ENCODE measurements around the gene STIMATE.

The STIMATE gene

DNA sequence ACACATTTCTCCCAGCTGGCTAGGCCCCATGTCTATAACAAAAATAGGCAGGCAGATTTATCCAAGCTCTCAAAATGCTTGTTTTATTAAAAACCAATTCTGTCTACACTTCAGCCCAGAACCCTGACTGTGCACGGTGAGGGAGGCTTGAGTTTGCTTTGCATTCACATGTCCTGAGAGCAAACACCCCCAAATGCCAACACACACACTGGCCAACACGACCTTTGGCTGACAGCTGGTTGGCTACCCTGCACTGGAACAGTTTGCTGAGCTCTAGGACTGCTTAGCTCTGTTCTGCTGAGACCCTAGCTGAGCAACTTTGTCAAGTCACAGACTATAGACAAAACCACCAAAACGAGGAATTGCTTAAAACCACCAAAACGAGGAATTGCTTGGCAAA lies 3.6 kb downstream of the STIMATE start:
- H3K27ac ChIP-seq (ENCODE audit: extremely low read depth, low read depth, low read length): no peak overlapping the region
- POLR2A ChIA-PET: no interaction called here
- peaks cover 0 to 45% of the 10 kb centered on the region in 2 experiments; a peak in 1 of 3 replicates for H3K36me3 ChIP-seq (ENCODE audit: control insufficient read depth in 2 of 2, insufficient read depth in 1 of 2, low read length in 2 of 2)
- CTCF ChIA-PET: no interaction called here
- no peaks in the 10 kb centered on the region for H3K4me1 ChIP-seq (ENCODE audit: control insufficient read depth, insufficient read depth, low read length)
- H3K4me3 ChIP-seq (ENCODE audit: low read depth, low read length): no peak overlapping the region
- H3K9me3 ChIP-seq (ENCODE audit: control insufficient read depth, insufficient read depth, low read depth, low read length): no peaks in the 10 kb centered on the region
- TF ChIP-seq YY1 (tag by site-specific recombination; IDR thresholded peaks at IDR 0.05): no peak

DNA sequence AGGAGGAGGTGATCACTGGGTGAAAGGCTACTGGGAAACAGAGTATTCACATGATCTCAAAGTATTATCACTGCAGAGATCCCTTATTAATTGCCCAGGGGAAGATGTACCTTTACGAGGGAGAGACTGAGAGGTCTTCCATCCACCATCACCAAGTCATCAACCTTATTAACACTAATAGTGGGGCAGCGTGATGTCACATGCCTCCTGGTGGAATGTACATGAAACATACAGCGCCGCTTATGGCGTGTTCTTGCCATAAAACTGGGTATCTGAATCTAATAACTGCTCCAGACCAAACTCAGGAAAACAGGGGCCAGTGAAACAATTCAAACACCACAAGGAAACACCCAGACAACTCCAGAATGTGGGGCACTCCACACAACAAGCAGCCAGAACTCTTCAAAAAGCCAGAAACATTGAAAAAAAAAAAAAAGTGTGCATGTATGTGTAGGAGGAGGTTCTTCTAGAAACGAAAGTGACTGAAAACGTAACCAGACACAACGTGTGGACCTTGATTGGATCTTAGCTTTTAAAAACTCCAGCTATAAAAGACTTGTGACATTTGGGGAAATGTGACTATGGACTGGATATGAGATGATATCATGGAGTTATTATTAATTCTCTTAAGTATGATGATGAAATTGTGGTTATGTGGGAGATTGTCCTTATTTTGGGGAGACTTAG lies 4.6 kb downstream of the STIMATE start:
- CTCF ChIA-PET: interaction anchor here (0.6 to 0.7 kb wide), 3 partner anchors 15 to 23 kb away, joined by 3 to 4 read pairs (median 4); no protein-coding TSS in a partner anchor
- TF ChIP-seq, protein P1, sequence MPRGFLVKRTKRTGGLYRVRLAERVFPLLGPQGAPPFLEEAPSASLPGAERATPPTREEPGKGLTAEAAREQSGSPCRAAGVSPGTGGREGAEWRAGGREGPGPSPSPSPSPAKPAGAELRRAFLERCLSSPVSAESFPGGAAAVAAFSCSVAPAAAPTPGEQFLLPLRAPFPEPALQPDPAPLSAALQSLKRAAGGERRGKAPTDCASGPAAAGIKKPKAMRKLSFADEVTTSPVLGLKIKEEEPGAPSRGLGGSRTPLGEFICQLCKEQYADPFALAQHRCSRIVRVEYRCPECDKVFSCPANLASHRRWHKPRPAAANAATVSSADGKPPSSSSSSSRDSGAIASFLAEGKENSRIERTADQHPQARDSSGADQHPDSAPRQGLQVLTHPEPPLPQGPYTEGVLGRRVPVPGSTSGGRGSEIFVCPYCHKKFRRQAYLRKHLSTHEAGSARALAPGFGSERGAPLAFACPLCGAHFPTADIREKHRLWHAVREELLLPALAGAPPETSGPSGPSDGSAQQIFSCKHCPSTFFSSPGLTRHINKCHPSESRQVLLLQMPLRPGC (tag by site-specific recombination; IDR thresholded peaks at IDR 0.05): no peak
- TF ChIP-seq, protein P2, sequence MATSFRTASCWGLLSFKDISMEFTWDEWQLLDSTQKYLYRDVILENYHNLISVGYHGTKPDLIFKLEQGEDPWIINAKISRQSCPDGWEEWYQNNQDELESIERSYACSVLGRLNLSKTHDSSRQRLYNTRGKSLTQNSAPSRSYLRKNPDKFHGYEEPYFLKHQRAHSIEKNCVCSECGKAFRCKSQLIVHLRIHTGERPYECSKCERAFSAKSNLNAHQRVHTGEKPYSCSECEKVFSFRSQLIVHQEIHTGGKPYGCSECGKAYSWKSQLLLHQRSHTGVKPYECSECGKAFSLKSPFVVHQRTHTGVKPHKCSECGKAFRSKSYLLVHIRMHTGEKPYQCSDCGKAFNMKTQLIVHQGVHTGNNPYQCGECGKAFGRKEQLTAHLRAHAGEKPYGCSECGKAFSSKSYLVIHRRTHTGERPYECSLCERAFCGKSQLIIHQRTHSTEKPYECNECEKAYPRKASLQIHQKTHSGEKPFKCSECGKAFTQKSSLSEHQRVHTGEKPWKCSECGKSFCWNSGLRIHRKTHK (tag by site-specific recombination; IDR thresholded peaks at IDR 0.05): no peak
- TF ChIP-seq ZNF184 (tag by site-specific recombination; IDR thresholded peaks at IDR 0.05) (no peak), TCF7L2 (IDR thresholded peaks at IDR 0.05; ENCODE audit: borderline replicate concordance, low read depth, low read length) (no peak), BCL11A (tag by site-specific recombination; IDR thresholded peaks at IDR 0.05; ENCODE audit: low read depth) (no peak), ZNF530 (tag by site-specific recombination; IDR thresholded peaks at IDR 0.05; ENCODE audit: low read depth) (no peak), PRDM1 (tag by site-specific recombination; IDR thresholded peaks at IDR 0.05) (no peak), ZFP41 (tag by site-specific recombination; IDR thresholded peaks at IDR 0.05; ENCODE audit: borderline replicate concordance) (no peak), ZNF24 (tag by site-specific recombination; IDR thresholded peaks at IDR 0.05) (no peak), ZNF354C (tag by site-specific recombination; IDR thresholded peaks at IDR 0.05; ENCODE audit: borderline replicate concordance, low read depth) (no peak), ZNF549 (tag by site-specific recombination; IDR thresholded peaks at IDR 0.05) (no peak), ZNF654 (tag by site-specific recombination; IDR thresholded peaks at IDR 0.05; ENCODE audit: low read depth) (no peak), TRIM28 (IDR thresholded peaks at IDR 0.05; ENCODE audit: borderline replicate concordance, low read length) (no peak), ZNF133 (tag by site-specific recombination; IDR thresholded peaks at IDR 0.05) (no peak)
- TF ChIP-seq, protein P3, sequence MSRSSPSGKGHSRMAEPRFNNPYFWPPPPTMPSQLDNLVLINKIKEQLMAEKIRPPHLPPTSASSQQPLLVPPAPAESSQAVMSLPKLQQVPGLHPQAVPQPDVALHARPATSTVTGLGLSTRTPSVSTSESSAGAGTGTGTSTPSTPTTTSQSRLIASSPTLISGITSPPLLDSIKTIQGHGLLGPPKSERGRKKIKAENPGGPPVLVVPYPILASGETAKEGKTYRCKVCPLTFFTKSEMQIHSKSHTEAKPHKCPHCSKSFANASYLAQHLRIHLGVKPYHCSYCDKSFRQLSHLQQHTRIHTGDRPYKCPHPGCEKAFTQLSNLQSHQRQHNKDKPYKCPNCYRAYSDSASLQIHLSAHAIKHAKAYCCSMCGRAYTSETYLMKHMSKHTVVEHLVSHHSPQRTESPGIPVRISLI (tag by site-specific recombination; IDR thresholded peaks at IDR 0.05): no peak
- H3K27ac ChIP-seq (ENCODE audit: extremely low read depth, low read depth, low read length): no peak overlapping the region
- no peaks in the 10 kb centered on the region for H3K9me3 ChIP-seq (ENCODE audit: control insufficient read depth, insufficient read depth, low read depth, low read length)
- POLR2A ChIA-PET: no interaction called here
- no peak overlapping the region for H3K4me3 ChIP-seq (ENCODE audit: low read depth, low read length)
- no peaks in the 10 kb centered on the region for H3K4me1 ChIP-seq (ENCODE audit: control insufficient read depth, insufficient read depth, low read length)
- H3K36me3 ChIP-seq (ENCODE audit: control insufficient read depth in 2 of 2, insufficient read depth in 1 of 2, low read length in 2 of 2): peaks cover 0 to 45% of the 10 kb centered on the region in 2 experiments; a peak in 1 of 3 replicates

DNA sequence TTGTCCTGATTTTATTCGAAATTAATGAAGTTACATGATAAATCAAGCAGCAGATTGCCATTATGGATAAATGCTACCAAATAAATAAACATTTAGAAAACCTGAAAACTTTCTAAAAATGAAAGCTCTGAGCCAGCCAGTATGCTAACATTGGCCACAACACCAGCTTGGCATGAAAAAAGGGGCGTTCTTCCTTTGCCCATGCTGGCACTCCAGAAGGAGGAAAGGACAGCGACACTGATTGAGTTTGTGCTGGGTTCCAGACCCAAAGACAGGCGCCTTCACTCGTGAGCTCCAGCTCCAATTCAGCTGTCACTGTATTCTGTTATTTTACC lies 5.1 kb downstream of the STIMATE start:
- POLR2A ChIA-PET: no interaction called here
- Histone ChIP-seq H3K4me3 (ENCODE audit: low read depth, low read length) (no peak overlapping the region), H3K9me3 (ENCODE audit: control insufficient read depth, insufficient read depth, low read depth, low read length) (no peaks in the 10 kb centered on the region), H3K36me3 (ENCODE audit: control insufficient read depth in 2 of 2, insufficient read depth in 1 of 2, low read length in 2 of 2) (peaks cover 0 to 46% of the 10 kb centered on the region in 2 experiments; a peak in 1 of 3 replicates), H3K27ac (ENCODE audit: extremely low read depth, low read depth, low read length) (no peak overlapping the region), H3K4me1 (ENCODE audit: control insufficient read depth, insufficient read depth, low read length) (no peaks in the 10 kb centered on the region)
- CTCF ChIA-PET: no interaction called here
- TF ChIP-seq ZSCAN23 (tag by site-specific recombination; IDR thresholded peaks at IDR 0.05): no peak
- no peak for TF ChIP-seq PRDM1 (tag by site-specific recombination; IDR thresholded peaks at IDR 0.05)
- TF ChIP-seq ZNF791 (tag by site-specific recombination; IDR thresholded peaks at IDR 0.05): no peak
- no peak for TF ChIP-seq ZNF23 (tag by site-specific recombination; IDR thresholded peaks at IDR 0.05; ENCODE audit: borderline replicate concordance)
- no peak for TF ChIP-seq ZNF274 (IDR thresholded peaks at IDR 0.05; ENCODE audit: low read length)
- TF ChIP-seq ZNF274 (tag by site-specific recombination; IDR thresholded peaks at IDR 0.05; ENCODE audit: borderline replicate concordance): no peak
- no peak for TF ChIP-seq HOXC10 (CRISPR knock-in tag; IDR thresholded peaks at IDR 0.05)
- TF ChIP-seq, protein P4, sequence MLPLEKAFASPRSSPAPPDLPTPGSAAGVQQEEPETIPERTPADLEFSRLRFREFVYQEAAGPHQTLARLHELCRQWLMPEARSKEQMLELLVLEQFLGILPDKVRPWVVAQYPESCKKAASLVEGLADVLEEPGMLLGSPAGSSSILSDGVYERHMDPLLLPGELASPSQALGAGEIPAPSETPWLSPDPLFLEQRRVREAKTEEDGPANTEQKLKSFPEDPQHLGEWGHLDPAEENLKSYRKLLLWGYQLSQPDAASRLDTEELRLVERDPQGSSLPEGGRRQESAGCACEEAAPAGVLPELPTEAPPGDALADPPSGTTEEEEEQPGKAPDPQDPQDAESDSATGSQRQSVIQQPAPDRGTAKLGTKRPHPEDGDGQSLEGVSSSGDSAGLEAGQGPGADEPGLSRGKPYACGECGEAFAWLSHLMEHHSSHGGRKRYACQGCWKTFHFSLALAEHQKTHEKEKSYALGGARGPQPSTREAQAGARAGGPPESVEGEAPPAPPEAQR (tag by site-specific recombination; IDR thresholded peaks at IDR 0.05): no peak
- TF ChIP-seq ZNF2 (tag by site-specific recombination; IDR thresholded peaks at IDR 0.05): no peak
- no peak for TF ChIP-seq ZNF169 (tag by site-specific recombination; IDR thresholded peaks at IDR 0.05)

All from HEK293 (cell line).